Neuronal stem cell (in vitro differentiated cells): ENCODE measurements around the gene PTH1R.

Experiments used
- DNase-seq: peaks from one replicate; pipeline ENCODE4 v3.0.0-alpha.2; 2013; ENCODE audit warnings: low spot score
- H2AFZ ChIP-seq: one replicate; pipeline ENCODE4 v1.6.1; 2013; ENCODE audit warnings: mild to moderate bottlenecking, low read length, inconsistent platforms
- H2AK5ac ChIP-seq: 2 replicates; pipeline ENCODE4 v1.6.1; 2013; ENCODE audit warnings: low read depth, mild to moderate bottlenecking, inconsistent platforms, low read length, moderate library complexity, mixed read lengths
- H2BK120ac ChIP-seq: 2 replicates; pipeline ENCODE4 v1.6.1; 2013; ENCODE audit warnings: low read depth, mild to moderate bottlenecking, inconsistent platforms, low read length, moderate library complexity, mixed read lengths
- H2BK12ac ChIP-seq: one replicate; pipeline ENCODE4 v1.6.1; 2013; ENCODE audit warnings: low read length, inconsistent platforms
- H2BK15ac ChIP-seq: 2 replicates; pipeline ENCODE4 v1.6.1; 2013; ENCODE audit warnings: mild to moderate bottlenecking, low read length, inconsistent platforms, mixed read lengths
- H2BK5ac ChIP-seq: one replicate; pipeline ENCODE4 v1.6.1; 2013; ENCODE audit warnings: inconsistent platforms, mild to moderate bottlenecking, low read length, moderate library complexity
- H3K14ac ChIP-seq: one replicate; pipeline ENCODE4 v1.6.1; 2013; ENCODE audit warnings: low read length, inconsistent platforms
- H3K18ac ChIP-seq: 2 replicates; pipeline ENCODE4 v1.6.1; 2013; ENCODE audit warnings: low read length, inconsistent platforms
- H3K23ac ChIP-seq: 2 replicates; pipeline ENCODE4 v1.6.1; 2013; ENCODE audit warnings: low read depth, mild to moderate bottlenecking, mixed read lengths, low read length, inconsistent platforms; ENCODE audit not compliant: poor library complexity
- H3K27ac ChIP-seq: replicated peaks from 3 replicates; pipeline ENCODE4 v1.5.1; 2013; ENCODE audit warnings: low read length, inconsistent platforms
- H3K27me3 ChIP-seq, 3 experiments: 2 replicates each; pipeline ENCODE4 v1.6.1; 2013; ENCODE audit warnings: low read length in 3 of 3, mild to moderate bottlenecking in 2 of 3, inconsistent platforms in 1 of 3, low read depth in 1 of 3, mixed read lengths in 1 of 3, moderate library complexity in 1 of 3; ENCODE audit not compliant: control insufficient read depth in 3 of 3, insufficient read depth in 3 of 3
- H3K36me3 ChIP-seq, 2 donors: replicated peaks in 1 of 2; 2 replicates each; pipeline ENCODE4 v1.6.1; 2013; ENCODE audit warnings: low read length in 2 of 2; ENCODE audit not compliant: control insufficient read depth in 2 of 2, insufficient read depth in 2 of 2
- H3K4ac ChIP-seq: 2 replicates; pipeline ENCODE4 v1.6.1; 2013; ENCODE audit warnings: inconsistent platforms, mild to moderate bottlenecking, low read length, moderate library complexity
- H3K4me1 ChIP-seq, 2 donors: 1 replicate in 1 of 2; 2 replicates in 1 of 2; pipeline ENCODE4 v1.6.1; 2013; ENCODE audit warnings: low read length in 2 of 2, low read depth in 1 of 2; ENCODE audit not compliant: control insufficient read depth in 2 of 2, insufficient read depth in 1 of 2
- H3K4me2 ChIP-seq: one replicate; pipeline ENCODE4 v1.6.1; 2013; ENCODE audit warnings: mild to moderate bottlenecking, low read length, inconsistent platforms; ENCODE audit not compliant: insufficient read depth, poor library complexity, severe bottlenecking
- H3K4me3 ChIP-seq, 2 donors: 2 replicates each; pipeline ENCODE4 v1.5.1; 2013; ENCODE audit warnings: low read length in 2 of 2, mild to moderate bottlenecking in 2 of 2, inconsistent platforms in 1 of 2, moderate library complexity in 1 of 2
- H3K79me1 ChIP-seq: one replicate; pipeline ENCODE4 v1.6.1; 2013; ENCODE audit warnings: low read depth, mild to moderate bottlenecking, inconsistent platforms, low read length, moderate library complexity
- H3K9ac ChIP-seq: one replicate; pipeline ENCODE4 v1.6.1; 2013; ENCODE audit warnings: mild to moderate bottlenecking, low read depth, low read length, inconsistent platforms; ENCODE audit not compliant: poor library complexity
- H3K9me3 ChIP-seq, 2 donors: replicated peaks in 1 of 2; 2 replicates each; pipeline versions ENCODE3 to v1.6.1; 2013; ENCODE audit warnings: low read length in 2 of 2, mild to moderate bottlenecking in 2 of 2, inconsistent platforms in 1 of 2, low read depth in 1 of 2, mixed read lengths in 1 of 2, moderate library complexity in 1 of 2; ENCODE audit not compliant: control insufficient read depth in 2 of 2, insufficient read depth in 1 of 2
- H4K8ac ChIP-seq: one replicate; pipeline ENCODE4 v1.6.1; 2013; ENCODE audit warnings: low read depth, mild to moderate bottlenecking, inconsistent platforms, low read length, moderate library complexity
- H4K91ac ChIP-seq: one replicate; pipeline ENCODE4 v1.6.1; 2013; ENCODE audit warnings: low read length, low read depth, mild to moderate bottlenecking, inconsistent platforms; ENCODE audit not compliant: poor library complexity
- WGBS, 2 donors: extraction: QIAGEN DNeasy Blood & Tissue Kit; methylation state at CpG; one replicate each; pipeline ENCODE4 v1.1.7; 2013; ENCODE audit warnings: missing lambda C conversion rate in 2 of 2, mixed read lengths in 1 of 2; ENCODE audit not compliant: insufficient read length in 2 of 2, insufficient replicate concordance in 1 of 2; ENCODE audit errors: extremely low coverage in 2 of 2; 5-methylcytosine and 5-hydroxymethylcytosine counted together

The PTH1R gene

DNA sequence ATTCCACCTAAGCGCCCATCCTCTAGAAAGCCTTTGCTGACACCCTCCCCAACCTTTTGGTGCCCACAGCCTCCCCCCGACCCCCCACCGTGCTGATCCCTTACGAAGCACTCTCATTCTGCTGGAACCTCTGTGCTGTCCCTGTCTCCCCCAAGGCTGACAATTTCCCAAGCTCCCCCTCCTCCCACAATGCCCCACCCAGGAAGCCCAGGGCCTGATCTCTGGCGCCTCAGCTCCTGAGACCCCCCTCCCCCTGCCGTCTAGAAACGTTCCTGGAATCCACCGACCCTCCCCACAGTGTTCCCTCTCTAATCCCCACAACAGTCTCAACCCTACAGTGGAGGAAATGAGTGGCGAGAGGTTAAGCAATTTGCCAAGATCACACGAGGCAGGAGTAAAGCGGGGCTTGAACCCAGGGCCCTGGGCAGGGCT, 32.6 kb upstream of the PTH1R start:
- H3K18ac ChIP-seq, result peak overlapping the region; percentile 96
- H2AFZ ChIP-seq, result peak overlapping the region; percentile 51
- no CpG with 5 or more reads among the region's 11 CpGs for WGBS, 2 donors
- H3K4me2 ChIP-seq, result peak overlapping the region; percentile 25
- no peaks in the 10 kb centered on the region for H3K27me3 ChIP-seq
- H3K14ac ChIP-seq, result peak overlapping the region; percentile 63
- H3K23ac ChIP-seq, result peak overlapping the region; percentile 31
- H3K36me3 ChIP-seq, result no peaks in the 10 kb centered on the region
- no peak overlapping the region for H2BK12ac ChIP-seq
- H3K79me1 ChIP-seq, result no peaks in the 10 kb centered on the region
- H4K91ac ChIP-seq, result peak overlapping the region; percentile 95
- no peak for DNase-seq
- peak overlapping the region; percentile 36 for H2BK120ac ChIP-seq
- H3K4me1 ChIP-seq, result peaks cover 3 to 30% of the 10 kb centered on the region in 2 donors
- peak overlapping the region; percentile 99 for H3K4ac ChIP-seq
- peak overlapping the region; percentile 75 for H3K27ac ChIP-seq
- H3K9me3 ChIP-seq, result peaks cover 0 to 4% of the 10 kb centered on the region in 2 donors
- H2AK5ac ChIP-seq, result peak overlapping the region; percentile 99
- H2BK15ac ChIP-seq, result peak overlapping the region; percentile 93
- peak overlapping the region; percentile 33 for H2BK5ac ChIP-seq
- peak overlapping the region; percentile 90 for H3K9ac ChIP-seq
- no peak overlapping the region for H3K4me3 ChIP-seq
- peak overlapping the region; percentile 96 for H4K8ac ChIP-seq

DNA sequence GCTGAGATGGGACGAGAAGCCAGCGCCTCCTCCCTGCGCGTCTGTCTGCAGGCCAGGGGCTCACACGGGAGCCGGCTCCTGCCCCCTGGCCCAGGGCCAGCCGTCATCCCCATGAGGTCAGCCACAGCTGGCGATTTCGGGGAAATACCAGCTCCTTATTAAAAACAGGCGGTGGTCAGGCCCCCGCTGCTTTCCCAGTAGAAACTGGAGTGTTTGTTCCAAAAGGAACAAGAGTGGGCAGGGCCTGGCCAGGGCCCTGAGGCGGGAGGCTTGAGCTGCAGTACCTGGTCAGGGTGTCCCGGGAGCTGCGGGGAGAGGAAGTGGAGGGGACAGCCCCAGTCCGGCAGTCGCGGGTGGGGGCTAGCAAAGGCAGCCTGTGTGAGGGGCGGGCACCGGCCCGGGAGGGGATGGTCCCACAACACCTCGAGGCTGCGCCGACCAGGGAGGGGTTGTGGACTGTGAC, 32.1 kb upstream of the PTH1R start:
- H2BK15ac ChIP-seq, result peak overlapping the region; percentile 93

DNA sequence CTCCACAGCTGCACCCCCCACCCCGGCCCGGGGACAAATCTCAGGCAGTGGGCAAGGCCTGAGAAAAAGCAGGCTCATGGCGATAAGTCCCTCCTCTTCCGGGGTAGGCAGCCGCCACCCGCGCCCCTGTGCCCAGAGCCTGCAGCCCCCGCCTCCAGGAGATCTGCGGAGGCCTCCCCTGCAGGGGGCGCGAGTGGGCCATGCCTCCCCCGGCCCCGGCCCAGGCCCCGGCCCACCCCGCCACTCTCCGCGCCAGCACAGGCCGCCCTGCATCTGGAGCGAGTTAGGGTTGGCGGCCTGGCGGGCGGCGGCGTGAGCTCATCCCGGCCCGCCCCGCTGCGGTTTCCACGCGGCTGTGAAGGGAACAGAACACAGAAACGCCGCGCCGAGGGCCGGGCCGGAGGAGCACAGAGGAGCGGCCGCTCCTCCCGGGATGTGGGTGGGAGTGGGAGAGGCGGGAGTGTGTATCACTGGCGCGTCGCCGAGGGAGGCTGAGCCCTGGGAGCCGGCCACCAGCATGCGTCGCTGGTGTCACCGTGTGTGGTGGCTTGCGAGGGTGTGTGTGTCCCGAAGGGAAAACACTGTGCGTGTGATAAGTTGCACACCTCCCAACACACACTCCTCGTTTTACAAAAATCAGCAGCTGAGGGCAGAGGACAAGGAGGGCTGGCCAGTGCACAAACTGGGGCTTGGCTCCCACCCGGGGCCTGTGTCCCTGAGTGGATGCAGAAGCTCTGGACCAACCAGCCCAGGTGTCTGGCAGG, 31.5 kb upstream of the PTH1R start:
- Histone ChIP-seq H2AFZ (peak overlapping the region; percentile 51), H3K9ac (peak overlapping the region; percentile 90), H2AK5ac (peak overlapping the region; percentile 86), H3K14ac (peak overlapping the region; percentile 14), H3K23ac (peak overlapping the region; percentile 80), H3K9me3 (peaks cover 0 to 4% of the 10 kb centered on the region in 2 donors), H2BK120ac (peak overlapping the region; percentile 95), H3K4me2 (peak overlapping the region; percentile 45), H2BK5ac (peak overlapping the region; percentile 33), H4K91ac (peak overlapping the region; percentile 95), H4K8ac (peak overlapping the region; percentile 77), H2BK12ac (peak overlapping the region; percentile 33), H3K27me3 (no peaks in the 10 kb centered on the region), H3K18ac (peak overlapping the region; percentile 96), H3K4ac (peak overlapping the region; percentile 93), H3K4me3 (peak overlapping the region in 1 of 2 donors; percentile 72), H3K79me1 (no peaks in the 10 kb centered on the region), H3K36me3 (no peaks in the 10 kb centered on the region), H3K4me1 (peaks cover 3 to 33% of the 10 kb centered on the region in 2 donors), H3K27ac (peak overlapping the region; percentile 75), H2BK15ac (peak overlapping the region; percentile 93)
- DNase-seq, result peak; percentile 70
- WGBS, 2 donors, result no CpG with 5 or more reads among the region's 53 CpGs

More for the DNA sequence above, 32.1 kb upstream of the PTH1R start:
- peaks cover 3 to 33% of the 10 kb centered on the region in 2 donors for H3K4me1 ChIP-seq
- H3K14ac ChIP-seq, result peak overlapping the region; percentile 63
- peak overlapping the region; percentile 51 for H2AFZ ChIP-seq
- H3K4ac ChIP-seq, result peak overlapping the region; percentile 99
- peak overlapping the region; percentile 75 for H3K27ac ChIP-seq
- H3K36me3 ChIP-seq, result no peaks in the 10 kb centered on the region
- no CpG with 5 or more reads among the region's 23 CpGs for WGBS, 2 donors
- peak overlapping the region in 1 of 2 donors; percentile 72 for H3K4me3 ChIP-seq
- H3K4me2 ChIP-seq, result peak overlapping the region; percentile 45
- H2AK5ac ChIP-seq, result peak overlapping the region; percentile 86
- H3K23ac ChIP-seq, result peak overlapping the region; percentile 80
- peak overlapping the region; percentile 90 for H3K9ac ChIP-seq
- H3K9me3 ChIP-seq, result peaks cover 0 to 4% of the 10 kb centered on the region in 2 donors
- H4K8ac ChIP-seq, result peak overlapping the region; percentile 96
- H2BK5ac ChIP-seq, result peak overlapping the region; percentile 33
- H3K79me1 ChIP-seq, result no peaks in the 10 kb centered on the region
- H2BK12ac ChIP-seq, result no peak overlapping the region
- H4K91ac ChIP-seq, result peak overlapping the region; percentile 95
- H3K27me3 ChIP-seq, result no peaks in the 10 kb centered on the region
- H3K18ac ChIP-seq, result peak overlapping the region; percentile 96
- peak overlapping the region; percentile 36 for H2BK120ac ChIP-seq
- DNase-seq, result peak; percentile 32
